ENCODE results near the gene TGM3. TPM values are rescaled to one million over a fixed set of nuclear protein-coding genes. Genes with fewer than 3 reads are reported as not detected.

TGM3 gene
- total RNA-seq, 5 donors from 2014 or later (not counting 1 experiment from before 2014, with no cell fraction given): not detected

DNA sequence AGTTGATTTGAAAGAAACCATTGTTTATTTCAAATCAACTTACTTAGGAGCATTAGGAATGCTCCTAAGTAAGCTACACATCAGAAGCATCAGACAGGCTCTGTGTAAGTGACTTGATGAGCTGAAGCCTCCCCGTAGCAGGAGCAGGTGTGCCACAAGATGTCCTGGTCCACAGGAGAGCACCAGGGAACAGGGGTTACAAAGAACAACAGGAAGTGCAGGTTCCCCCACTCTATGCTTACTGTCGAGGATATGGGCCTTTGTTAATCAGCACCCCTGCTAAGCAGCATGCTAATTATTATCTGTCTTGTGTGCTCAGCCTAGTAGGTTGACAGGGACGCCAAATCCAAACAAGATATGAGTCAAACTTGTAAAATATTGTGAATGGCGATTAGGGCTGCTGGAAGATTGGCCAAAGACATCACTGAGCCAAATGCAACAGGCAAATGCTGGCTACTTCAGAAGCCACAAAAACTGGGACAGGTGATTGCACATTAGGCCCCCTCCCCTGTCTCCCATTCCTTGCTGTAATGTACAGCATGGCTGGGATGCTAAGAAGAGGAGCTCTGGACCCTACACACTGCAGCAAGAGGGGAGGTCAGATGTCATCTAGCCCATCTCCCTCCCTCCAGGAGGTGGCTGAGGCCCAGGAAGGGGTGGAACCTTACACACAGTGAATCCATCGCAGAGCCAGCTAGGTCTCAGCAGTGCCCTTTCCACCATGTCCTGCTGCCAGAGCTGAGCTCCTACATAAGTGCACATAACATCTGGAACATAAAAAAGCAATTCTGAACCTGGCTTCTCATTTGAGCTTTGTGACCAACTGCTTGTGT, 939 bp downstream of the TGM3 start:
- H3K27ac Mint-ChIP-seq: no peak overlapping the region
- H3K27ac ChIP-seq (ENCODE audit: low read length): no peak overlapping the region
- no peak overlapping the region for H3K4me3 Mint-ChIP-seq
- no peaks in the 10 kb centered on the region for H3K4me1 ChIP-seq (ENCODE audit: control insufficient read depth in 1 of 2, extremely low read depth in 1 of 2, insufficient read depth in 2 of 2, low read length in 2 of 2)
- no peak for DNase-seq
- ATAC-seq (replicated peaks in 1 of 4): no peak
- H3K27me3 Mint-ChIP-seq: peaks cover 14 to 24% of the 10 kb centered on the region in 2 donors
- H3K4me3 ChIP-seq (ENCODE audit: control insufficient read depth in 1 of 2, extremely low read depth in 1 of 2, low read length in 1 of 2): no peak overlapping the region
- H3K9me3 ChIP-seq: no peaks in the 10 kb centered on the region
- H3K4me1 Mint-ChIP-seq: peaks cover 0 to 6% (median 0%) of the 10 kb centered on the region in 3 donors
- POLR2A ChIA-PET: no interaction called here
- H3K36me3 Mint-ChIP-seq: no peaks in the 10 kb centered on the region
- H3K27me3 ChIP-seq (replicated peaks in 1 of 2; ENCODE audit: control insufficient read depth in 2 of 2, extremely low read depth in 1 of 2, insufficient read depth in 2 of 2, low read length in 1 of 2): peaks cover 0 to 29% of the 10 kb centered on the region in 2 experiments
- no peaks in the 10 kb centered on the region for H3K36me3 ChIP-seq (ENCODE audit: control insufficient read depth in 2 of 2, extremely low read depth in 1 of 2, insufficient read depth in 1 of 2, low read length in 1 of 2)
- H3K9me3 Mint-ChIP-seq: no peaks in the 10 kb centered on the region
- 45% methylated on average over 2 of the region's 5 CpGs for WGBS (ENCODE audit: insufficient coverage)
- CTCF ChIA-PET: interaction anchor here in 1 of 2 donors (0.6 kb wide), 1 partner anchor 1428 kb away, joined by 3 read pairs; no protein-coding TSS in a partner anchor

DNA sequence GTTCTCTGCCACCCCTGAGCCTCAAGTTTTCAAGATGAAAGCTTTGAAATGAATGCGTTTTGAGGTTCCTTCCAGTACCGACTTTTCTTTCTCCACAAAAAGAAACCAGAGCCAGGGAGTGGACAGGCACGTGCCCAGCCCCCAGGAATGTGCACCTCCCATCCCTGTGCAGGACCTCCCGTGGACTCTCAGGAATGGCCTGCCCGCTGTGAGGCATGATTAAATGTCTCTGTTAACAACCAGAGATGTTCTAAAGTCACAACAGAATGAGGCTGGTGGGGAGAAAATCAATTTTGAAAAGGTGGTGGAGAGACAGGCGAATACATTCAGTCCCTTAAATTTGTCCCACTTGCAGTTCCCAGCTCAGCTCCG, 1.5 kb downstream of the TGM3 start:
- CTCF ChIA-PET: interaction anchor here in 1 of 2 donors (0.6 kb wide), 1 partner anchor 1427 kb away, joined by 3 read pairs; no protein-coding TSS in a partner anchor
- POLR2A ChIA-PET: no interaction called here
- no peaks in the 10 kb centered on the region for H3K36me3 ChIP-seq (ENCODE audit: control insufficient read depth in 2 of 2, extremely low read depth in 1 of 2, insufficient read depth in 1 of 2, low read length in 1 of 2)
- 0% methylated on average over 1 of the region's 7 CpGs for WGBS (ENCODE audit: insufficient coverage)
- H3K27me3 ChIP-seq (replicated peaks in 1 of 2; ENCODE audit: control insufficient read depth in 2 of 2, extremely low read depth in 1 of 2, insufficient read depth in 2 of 2, low read length in 1 of 2): peaks cover 0 to 29% of the 10 kb centered on the region in 2 experiments
- DNase-seq: no peak
- no peak overlapping the region for H3K27ac ChIP-seq (ENCODE audit: low read length)
- Mint-ChIP-seq H3K36me3 (no peaks in the 10 kb centered on the region), H3K4me3 (no peak overlapping the region), H3K27ac (no peak overlapping the region), H3K9me3 (no peaks in the 10 kb centered on the region), H3K27me3 (peaks cover 14 to 25% of the 10 kb centered on the region in 2 donors), H3K4me1 (peaks cover 0 to 6% (median 0%) of the 10 kb centered on the region in 3 donors)
- H3K4me1 ChIP-seq (ENCODE audit: control insufficient read depth in 1 of 2, extremely low read depth in 1 of 2, insufficient read depth in 2 of 2, low read length in 2 of 2): no peaks in the 10 kb centered on the region
- H3K4me3 ChIP-seq (ENCODE audit: control insufficient read depth in 1 of 2, extremely low read depth in 1 of 2, low read length in 1 of 2): no peak overlapping the region
- no peaks in the 10 kb centered on the region for H3K9me3 ChIP-seq
- ATAC-seq (replicated peaks in 1 of 4): no peak

DNA sequence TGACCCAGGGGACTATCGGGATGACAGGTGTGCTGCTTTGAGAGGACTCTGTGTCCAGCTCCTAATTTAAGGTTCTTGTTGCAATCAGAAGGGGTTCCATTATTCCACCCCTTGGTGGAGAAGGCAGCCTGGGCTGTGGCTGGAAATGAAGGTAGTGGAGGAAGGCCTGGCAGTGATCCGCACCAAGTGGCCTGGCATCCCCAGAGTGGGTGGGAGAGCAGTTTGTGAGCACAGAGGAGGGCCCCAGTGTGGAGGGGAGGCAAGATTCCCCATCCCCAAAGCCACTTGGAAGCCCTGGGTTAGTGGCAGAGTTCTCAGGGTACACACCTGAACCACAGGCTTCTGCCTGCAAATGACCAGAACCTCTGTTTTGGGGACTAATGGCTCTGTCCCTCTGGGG, 2.3 kb downstream of the TGM3 start:
- no peaks in the 10 kb centered on the region for H3K9me3 ChIP-seq
- no peaks in the 10 kb centered on the region for H3K36me3 Mint-ChIP-seq
- H3K36me3 ChIP-seq (ENCODE audit: control insufficient read depth in 2 of 2, extremely low read depth in 1 of 2, insufficient read depth in 1 of 2, low read length in 1 of 2): no peaks in the 10 kb centered on the region
- peaks cover 0 to 23% of the 10 kb centered on the region in 2 experiments for H3K27me3 ChIP-seq (replicated peaks in 1 of 2; ENCODE audit: control insufficient read depth in 2 of 2, extremely low read depth in 1 of 2, insufficient read depth in 2 of 2, low read length in 1 of 2)
- peaks cover 0 to 6% (median 0%) of the 10 kb centered on the region in 3 donors for H3K4me1 Mint-ChIP-seq
- H3K27ac Mint-ChIP-seq: no peak overlapping the region
- WGBS (ENCODE audit: insufficient coverage): 89% methylated on average over 1 of the region's 2 CpGs
- no peaks in the 10 kb centered on the region for H3K9me3 Mint-ChIP-seq
- CTCF ChIA-PET: no interaction called here
- H3K4me1 ChIP-seq (ENCODE audit: control insufficient read depth in 1 of 2, extremely low read depth in 1 of 2, insufficient read depth in 2 of 2, low read length in 2 of 2): no peaks in the 10 kb centered on the region
- no peak overlapping the region for H3K4me3 ChIP-seq (ENCODE audit: control insufficient read depth in 1 of 2, extremely low read depth in 1 of 2, low read length in 1 of 2)
- no peak overlapping the region for H3K4me3 Mint-ChIP-seq
- H3K27me3 Mint-ChIP-seq: peaks cover 9 to 28% of the 10 kb centered on the region in 2 donors
- no peak for ATAC-seq (replicated peaks in 1 of 4)
- POLR2A ChIA-PET: no interaction called here
- H3K27ac ChIP-seq (ENCODE audit: low read length): no peak overlapping the region
- no peak for DNase-seq

DNA sequence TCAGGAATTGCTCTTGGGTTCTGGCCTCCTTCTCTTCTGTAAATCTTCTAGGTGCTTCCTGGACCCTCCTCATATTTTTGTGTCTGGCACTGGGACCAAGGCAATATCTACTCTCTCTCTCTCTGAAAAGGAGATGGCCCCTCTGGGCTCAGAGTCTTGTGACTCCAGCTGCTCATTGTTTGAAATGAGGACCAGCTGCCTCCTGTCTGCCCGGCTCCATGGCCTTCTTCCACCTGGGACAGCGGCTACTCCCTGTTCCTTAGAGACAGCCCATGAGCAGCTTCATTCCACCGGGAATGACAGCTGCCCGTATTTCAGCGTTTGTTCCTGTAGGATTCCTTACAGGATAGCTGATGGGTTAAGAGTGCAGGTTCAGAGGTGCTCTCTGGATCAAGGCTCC, 2.9 kb downstream of the TGM3 start:
- H3K9me3 ChIP-seq: no peaks in the 10 kb centered on the region
- Mint-ChIP-seq H3K27me3 (peaks cover 9 to 32% of the 10 kb centered on the region in 2 donors), H3K36me3 (no peaks in the 10 kb centered on the region), H3K27ac (no peak overlapping the region), H3K4me1 (peaks cover 0 to 6% (median 0%) of the 10 kb centered on the region in 3 donors), H3K9me3 (no peaks in the 10 kb centered on the region), H3K4me3 (no peak overlapping the region)
- H3K4me3 ChIP-seq (ENCODE audit: control insufficient read depth in 1 of 2, extremely low read depth in 1 of 2, low read length in 1 of 2): no peak overlapping the region
- whole genome bisulfite sequencing (ENCODE audit: insufficient coverage): 76% methylated on average over 5 of the region's 5 CpGs
- ATAC-seq (replicated peaks in 1 of 4) (no peak), DNase-seq (no peak)
- ChIA-PET CTCF (no interaction called here), POLR2A (no interaction called here)
- no peaks in the 10 kb centered on the region for H3K4me1 ChIP-seq (ENCODE audit: control insufficient read depth in 1 of 2, extremely low read depth in 1 of 2, insufficient read depth in 2 of 2, low read length in 2 of 2)
- peaks cover 0 to 25% of the 10 kb centered on the region in 2 experiments for H3K27me3 ChIP-seq (replicated peaks in 1 of 2; ENCODE audit: control insufficient read depth in 2 of 2, extremely low read depth in 1 of 2, insufficient read depth in 2 of 2, low read length in 1 of 2)
- H3K36me3 ChIP-seq (ENCODE audit: control insufficient read depth in 2 of 2, extremely low read depth in 1 of 2, insufficient read depth in 1 of 2, low read length in 1 of 2): no peaks in the 10 kb centered on the region
- no peak overlapping the region for H3K27ac ChIP-seq (ENCODE audit: low read length)

DNA sequence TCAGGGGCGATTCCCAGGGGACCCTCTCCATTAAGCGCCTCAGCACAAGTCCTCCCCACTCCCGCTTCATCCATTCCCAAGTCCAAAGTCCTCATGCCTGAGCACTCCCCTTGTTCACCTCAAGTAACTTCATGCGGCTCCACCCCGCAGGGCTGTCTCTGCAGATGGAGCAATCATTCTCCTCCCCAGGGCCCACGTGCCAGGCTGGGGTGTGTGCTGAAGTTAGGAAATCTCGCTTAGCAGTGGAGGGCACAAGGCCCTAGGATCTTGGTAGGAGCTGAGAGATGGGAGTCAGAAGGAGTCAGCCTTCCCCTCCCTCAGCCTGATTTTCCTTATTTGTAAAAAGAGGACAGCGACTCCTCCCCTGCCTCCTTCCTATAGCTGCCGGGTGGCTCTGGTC, 3.5 kb downstream of the TGM3 start:
- peaks cover 9 to 35% of the 10 kb centered on the region in 2 donors for H3K27me3 Mint-ChIP-seq
- Histone ChIP-seq H3K27ac (ENCODE audit: low read length) (no peak overlapping the region), H3K27me3 (replicated peaks in 1 of 2; ENCODE audit: control insufficient read depth in 2 of 2, extremely low read depth in 1 of 2, insufficient read depth in 2 of 2, low read length in 1 of 2) (peaks cover 0 to 21% of the 10 kb centered on the region in 2 experiments), H3K9me3 (no peaks in the 10 kb centered on the region), H3K4me1 (ENCODE audit: control insufficient read depth in 1 of 2, extremely low read depth in 1 of 2, insufficient read depth in 2 of 2, low read length in 2 of 2) (no peaks in the 10 kb centered on the region), H3K36me3 (ENCODE audit: control insufficient read depth in 2 of 2, extremely low read depth in 1 of 2, insufficient read depth in 1 of 2, low read length in 1 of 2) (no peaks in the 10 kb centered on the region), H3K4me3 (ENCODE audit: control insufficient read depth in 1 of 2, extremely low read depth in 1 of 2, low read length in 1 of 2) (no peak overlapping the region)
- WGBS (ENCODE audit: insufficient coverage): 94% methylated on average over 3 of the region's 9 CpGs
- H3K9me3 Mint-ChIP-seq: no peaks in the 10 kb centered on the region
- DNase-seq (peak in 1 of 35 experiments; percentile 23), ATAC-seq (replicated peaks in 1 of 4) (no peak)
- H3K4me1 Mint-ChIP-seq: peaks cover 0 to 6% (median 0%) of the 10 kb centered on the region in 3 donors
- no peaks in the 10 kb centered on the region for H3K36me3 Mint-ChIP-seq
- ChIA-PET POLR2A (no interaction called here), CTCF (no interaction called here)
- H3K4me3 Mint-ChIP-seq: no peak overlapping the region
- peak overlapping the region in 1 of 2 donors; percentile 14 for H3K27ac Mint-ChIP-seq

DNA sequence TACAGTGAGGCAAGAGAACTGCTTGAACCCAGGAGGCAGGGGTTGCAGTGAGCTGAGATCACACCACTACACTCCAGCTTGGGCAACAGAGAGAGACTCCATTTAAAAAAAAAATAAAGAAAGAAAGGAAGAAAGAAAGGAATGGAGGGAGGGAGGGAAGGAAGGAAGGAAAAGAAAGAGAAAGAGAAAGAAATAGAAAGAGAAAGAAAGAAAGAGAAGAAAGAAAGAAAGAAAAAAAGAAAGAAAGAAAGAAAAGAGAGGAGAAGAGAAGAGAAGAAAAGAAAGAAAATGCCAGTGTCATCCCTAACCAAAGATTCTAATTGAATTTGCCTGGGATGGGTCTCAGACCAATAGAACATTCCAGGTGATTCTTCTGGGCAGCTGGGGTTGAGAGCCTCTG, 4.2 kb downstream of the TGM3 start:
- Mint-ChIP-seq H3K4me3 (no peak overlapping the region), H3K27me3 (peaks cover 6 to 30% of the 10 kb centered on the region in 2 donors), H3K36me3 (no peaks in the 10 kb centered on the region), H3K27ac (no peak overlapping the region), H3K9me3 (no peaks in the 10 kb centered on the region), H3K4me1 (peaks cover 0 to 6% (median 0%) of the 10 kb centered on the region in 3 donors)
- H3K27ac ChIP-seq (ENCODE audit: low read length): no peak overlapping the region
- no peak overlapping the region for H3K4me3 ChIP-seq (ENCODE audit: control insufficient read depth in 1 of 2, extremely low read depth in 1 of 2, low read length in 1 of 2)
- ChIA-PET POLR2A (no interaction called here), CTCF (no interaction called here)
- H3K4me1 ChIP-seq (ENCODE audit: control insufficient read depth in 1 of 2, extremely low read depth in 1 of 2, insufficient read depth in 2 of 2, low read length in 2 of 2): no peaks in the 10 kb centered on the region
- H3K27me3 ChIP-seq (replicated peaks in 1 of 2; ENCODE audit: control insufficient read depth in 2 of 2, extremely low read depth in 1 of 2, insufficient read depth in 2 of 2, low read length in 1 of 2): peaks cover 0 to 21% of the 10 kb centered on the region in 2 experiments
- H3K9me3 ChIP-seq: no peaks in the 10 kb centered on the region
- ATAC-seq (replicated peaks in 1 of 4): no peak
- no peaks in the 10 kb centered on the region for H3K36me3 ChIP-seq (ENCODE audit: control insufficient read depth in 2 of 2, extremely low read depth in 1 of 2, insufficient read depth in 1 of 2, low read length in 1 of 2)
- DNase-seq: no peak
